ENCODE results near the gene GPR148.

GPR148 gene

DNA sequence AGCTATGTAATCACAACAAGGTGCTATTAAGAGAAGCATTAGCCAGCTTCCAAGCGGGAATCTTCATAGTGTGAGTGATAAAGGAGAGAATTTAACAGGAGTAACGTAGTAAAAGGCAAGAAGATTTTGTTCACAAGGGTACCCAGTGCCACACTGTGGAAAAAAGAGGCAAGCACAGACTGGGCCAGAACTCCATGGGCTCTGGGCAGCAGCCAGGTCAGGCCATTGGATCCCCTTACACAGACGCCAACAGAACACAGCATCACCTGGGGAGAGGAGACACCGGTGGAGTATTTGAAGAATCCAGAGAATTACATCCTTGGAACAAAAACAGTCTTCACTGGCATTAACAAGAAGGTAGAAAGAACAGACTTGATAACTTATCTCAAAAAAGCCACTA lies 47.7 kb downstream of the GPR148 start:
- DNase-seq: no peak

DNA sequence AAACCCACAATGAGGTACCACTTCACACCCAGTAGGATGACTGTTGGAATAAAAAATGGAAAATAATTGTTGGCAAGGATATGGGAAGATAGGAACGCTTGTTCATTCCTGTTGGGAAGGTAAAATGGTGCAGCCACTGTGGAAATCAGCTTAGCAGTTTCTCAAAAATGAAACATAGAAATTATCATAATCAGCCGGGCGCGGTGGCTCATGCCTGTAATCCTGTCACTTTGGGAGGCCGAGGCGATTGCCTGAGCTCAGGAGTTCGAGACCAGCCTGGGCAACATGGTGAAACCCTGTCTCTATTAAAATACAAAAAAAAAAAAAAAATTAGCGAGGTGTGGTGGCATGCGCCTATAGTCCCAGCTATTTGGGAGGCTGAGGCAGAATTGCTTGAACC lies 49.9 kb downstream of the GPR148 start:
- DNase-seq: no peak

Measured in effector CD4-positive, alpha-beta T cell (primary cell).